CD4-positive, alpha-beta T cell treated with Interleukin-6 at 100 ng/mL for 8 hours (primary cell): ENCODE results near the gene KNCN.

ENCODE experiments used
- DNase-seq: peaks from one replicate; pipeline ENCODE4 v3.0.0-alpha.2; 2020; ENCODE audit warnings: mixed read lengths, low spot score

KNCN gene

DNA sequence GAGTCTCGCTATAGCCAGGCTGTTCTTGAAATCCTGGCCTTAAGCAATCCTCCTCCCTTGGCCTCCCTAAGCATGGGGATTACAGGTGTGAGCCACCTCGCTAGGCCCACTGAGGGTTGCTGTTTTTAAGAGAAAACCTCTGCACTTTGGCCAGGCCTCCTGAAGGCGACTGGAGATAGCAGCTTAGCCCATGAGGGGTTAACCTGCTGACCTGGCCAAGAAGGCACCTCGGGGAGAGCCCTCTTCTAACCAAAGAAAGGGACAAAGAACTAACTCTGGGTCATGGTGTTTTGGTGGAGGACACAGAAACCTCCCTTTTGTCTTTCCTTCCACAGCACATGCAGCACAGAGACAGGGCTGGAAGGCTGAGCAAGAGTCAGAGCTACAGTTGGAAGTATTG lies 17.7 kb upstream of the KNCN start:
- no peak for DNase-seq

DNA sequence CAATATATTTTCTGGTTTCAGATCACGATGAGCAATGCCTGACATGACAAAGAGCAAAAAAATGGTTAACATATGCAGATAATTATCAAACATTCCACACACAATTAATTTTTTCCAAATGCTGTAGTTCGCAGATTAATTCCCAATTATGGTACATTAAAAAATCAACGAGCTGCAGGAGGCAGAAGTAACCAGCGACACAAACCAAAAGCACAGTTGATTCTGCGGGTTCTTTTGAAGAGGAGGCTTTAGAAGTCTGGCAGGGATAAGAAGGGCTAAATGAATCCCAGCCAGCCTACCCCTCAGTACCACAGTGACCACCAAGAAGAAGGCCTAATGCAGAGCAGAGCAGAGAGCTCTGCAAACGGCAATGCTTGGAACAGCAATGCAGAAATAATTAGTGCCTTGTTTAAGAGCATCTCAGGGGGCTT lies 17.0 kb upstream of the KNCN start:
- no peak for DNase-seq

DNA sequence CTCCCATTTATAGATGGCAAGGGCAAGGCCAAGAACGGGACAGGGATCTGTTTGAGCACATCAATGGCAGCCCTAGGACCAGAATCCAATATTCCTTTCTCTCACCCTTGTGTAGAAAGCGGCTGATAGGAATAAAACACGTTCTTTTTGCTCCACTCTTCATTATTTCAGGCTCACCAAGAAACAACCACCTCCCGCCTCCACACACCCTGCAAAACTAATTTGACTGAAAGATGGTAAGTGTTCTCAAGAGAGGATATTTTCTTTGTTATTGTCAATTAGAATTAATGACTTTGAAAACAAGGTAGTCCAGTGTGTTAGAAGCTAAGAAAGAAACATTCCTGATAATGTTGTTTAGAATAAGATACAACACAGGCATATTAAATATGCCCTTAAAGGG lies 11.9 kb upstream of the KNCN start:
- no peak for DNase-seq

DNA sequence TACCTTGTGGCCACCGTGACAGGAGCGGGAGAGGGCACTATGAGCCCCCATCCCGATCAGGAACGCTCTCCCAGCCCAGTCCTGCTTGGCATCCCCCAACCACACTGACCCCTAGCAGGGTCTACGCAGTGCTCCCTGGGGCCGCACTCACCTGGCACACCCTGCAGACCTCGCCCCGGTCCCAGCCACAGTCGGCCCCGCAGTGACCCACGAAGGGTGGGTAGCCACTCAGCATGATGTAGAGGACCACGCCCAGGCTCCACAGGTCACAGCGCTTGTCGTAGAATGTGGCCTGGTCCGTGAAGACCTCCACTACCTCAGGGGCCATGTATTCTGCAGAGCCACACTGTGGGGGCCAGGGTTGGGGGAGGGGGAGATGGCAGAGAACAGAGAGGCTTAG lies 11.1 kb upstream of the KNCN start:
- DNase-seq: no peak

GRCh38 chr1:46558966-46559365 lies 7.5 kb upstream of the KNCN start:
- no peak for DNase-seq

DNA sequence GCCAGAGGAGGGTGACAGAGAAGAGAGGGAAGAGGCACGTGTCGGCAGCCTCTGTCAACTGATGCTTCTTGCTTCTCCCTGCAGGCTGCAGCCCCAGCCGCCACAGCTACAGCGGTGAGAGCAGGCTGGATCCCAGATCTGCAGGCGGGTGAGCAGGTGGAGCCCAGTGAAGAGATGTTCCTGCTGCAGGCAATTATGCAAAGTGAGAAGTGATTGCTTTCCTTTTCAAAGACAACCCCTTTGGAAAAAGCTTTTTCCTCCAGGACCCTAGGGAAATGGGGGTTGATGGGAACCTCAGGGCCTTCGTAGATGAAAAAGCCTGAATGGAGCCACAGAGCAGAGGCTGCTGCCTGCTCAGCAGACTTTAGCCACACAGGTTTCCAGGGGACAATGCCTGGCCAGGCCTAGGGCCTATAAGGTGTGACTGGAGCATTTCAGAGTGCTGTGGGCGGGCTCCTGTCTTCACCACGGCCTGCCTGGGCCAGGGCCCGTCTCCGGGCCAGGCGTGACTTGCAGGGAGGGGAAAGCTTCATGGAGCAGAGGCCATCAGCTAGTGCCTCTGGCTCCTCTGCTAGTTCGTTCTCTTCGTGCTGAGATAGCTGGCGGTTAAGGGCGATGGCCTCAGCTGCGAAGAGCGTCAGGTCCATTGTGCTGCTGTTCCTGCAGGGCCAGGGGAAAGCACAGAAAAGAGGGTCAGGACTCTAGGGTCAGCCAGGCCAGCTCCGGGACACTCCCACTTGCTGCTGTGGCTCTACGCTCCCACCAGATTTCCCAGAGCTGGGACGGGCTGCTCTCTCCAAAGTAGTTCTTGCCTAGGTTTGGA lies 6.9 kb upstream of the KNCN start:
- DNase-seq: no peak

- no peak for DNase-seq
These were observed 6.0 kb upstream of the KNCN start for GRCh38 chr1:46557403-46557802.

- DNase-seq: no peak
These were observed 5.4 kb upstream of the KNCN start for GRCh38 chr1:46556822-46557221.

GRCh38 chr1:46555826-46556619 lies 4.6 kb upstream of the KNCN start:
- no peak for DNase-seq

DNA sequence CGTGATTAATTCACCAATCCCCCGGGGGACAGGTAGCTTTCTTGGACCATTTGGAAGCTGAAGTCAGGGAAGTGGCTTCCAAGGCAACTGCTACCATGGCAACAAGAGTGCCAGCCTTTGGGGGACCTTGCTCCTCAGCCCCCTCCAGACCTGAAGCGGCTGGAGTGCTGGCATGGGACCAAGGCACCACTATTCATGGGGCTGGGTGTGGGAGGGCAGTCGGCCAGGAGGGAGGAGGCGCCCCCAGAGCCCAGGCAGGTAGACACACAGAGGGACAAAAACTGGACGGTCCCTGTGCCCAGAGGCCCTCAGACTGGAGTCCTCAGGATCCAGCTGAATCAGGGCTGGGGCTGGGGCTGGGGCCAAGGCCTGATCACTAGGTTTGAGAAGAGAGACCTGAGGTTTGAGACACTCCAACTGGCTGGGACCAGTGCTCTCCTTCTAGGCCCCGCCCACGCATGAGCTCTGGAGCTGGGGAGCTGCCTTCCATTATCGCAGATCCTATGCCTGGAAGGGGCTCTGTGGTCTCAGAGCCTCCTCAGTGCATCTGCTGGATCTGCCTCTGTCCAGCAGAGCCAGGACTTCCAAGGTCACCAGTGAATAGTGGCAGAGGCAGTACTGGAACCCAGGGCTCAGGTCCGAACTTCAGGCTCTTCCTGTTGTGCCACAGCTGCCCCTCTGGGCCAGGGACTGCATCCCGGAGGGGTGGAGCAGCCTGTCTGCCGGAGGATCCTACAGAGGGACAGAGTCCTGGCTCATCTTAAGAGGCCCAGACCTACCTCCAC lies 3.3 kb upstream of the KNCN start:
- no peak for DNase-seq

- no peak for DNase-seq
These were observed 2.8 kb upstream of the KNCN start for GRCh38 chr1:46554236-46554596.

GRCh38 chr1:46553506-46553905 lies 2.1 kb upstream of the KNCN start:
- no peak for DNase-seq

GRCh38 chr1:46552357-46553237 lies 1.1 kb upstream of the KNCN start:
- no peak for DNase-seq

DNA sequence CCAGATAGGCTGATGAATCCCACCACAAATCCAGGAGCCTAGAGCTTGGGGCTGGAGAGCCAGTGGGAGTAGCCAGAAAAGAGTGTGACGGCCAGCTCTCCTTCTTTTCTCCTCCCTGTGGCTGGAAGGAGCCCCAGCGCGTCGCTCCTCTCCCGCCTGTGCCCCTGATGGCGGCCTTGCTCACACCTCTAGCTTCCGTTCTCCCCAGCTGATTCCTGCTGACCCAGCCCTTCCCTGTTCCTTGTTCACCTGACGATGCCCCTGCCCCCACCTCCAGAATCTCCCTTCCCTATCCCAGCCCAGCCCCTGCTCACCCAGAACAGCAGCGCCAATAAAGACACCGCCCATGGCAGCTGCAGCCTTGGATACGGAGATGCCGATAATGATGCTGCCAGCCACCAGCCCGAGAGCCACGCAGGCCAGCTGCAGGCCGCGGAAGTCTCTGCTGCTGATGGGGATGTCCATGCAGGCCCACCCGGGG lies 656 bp downstream of the KNCN start:
- no peak for DNase-seq

DNA sequence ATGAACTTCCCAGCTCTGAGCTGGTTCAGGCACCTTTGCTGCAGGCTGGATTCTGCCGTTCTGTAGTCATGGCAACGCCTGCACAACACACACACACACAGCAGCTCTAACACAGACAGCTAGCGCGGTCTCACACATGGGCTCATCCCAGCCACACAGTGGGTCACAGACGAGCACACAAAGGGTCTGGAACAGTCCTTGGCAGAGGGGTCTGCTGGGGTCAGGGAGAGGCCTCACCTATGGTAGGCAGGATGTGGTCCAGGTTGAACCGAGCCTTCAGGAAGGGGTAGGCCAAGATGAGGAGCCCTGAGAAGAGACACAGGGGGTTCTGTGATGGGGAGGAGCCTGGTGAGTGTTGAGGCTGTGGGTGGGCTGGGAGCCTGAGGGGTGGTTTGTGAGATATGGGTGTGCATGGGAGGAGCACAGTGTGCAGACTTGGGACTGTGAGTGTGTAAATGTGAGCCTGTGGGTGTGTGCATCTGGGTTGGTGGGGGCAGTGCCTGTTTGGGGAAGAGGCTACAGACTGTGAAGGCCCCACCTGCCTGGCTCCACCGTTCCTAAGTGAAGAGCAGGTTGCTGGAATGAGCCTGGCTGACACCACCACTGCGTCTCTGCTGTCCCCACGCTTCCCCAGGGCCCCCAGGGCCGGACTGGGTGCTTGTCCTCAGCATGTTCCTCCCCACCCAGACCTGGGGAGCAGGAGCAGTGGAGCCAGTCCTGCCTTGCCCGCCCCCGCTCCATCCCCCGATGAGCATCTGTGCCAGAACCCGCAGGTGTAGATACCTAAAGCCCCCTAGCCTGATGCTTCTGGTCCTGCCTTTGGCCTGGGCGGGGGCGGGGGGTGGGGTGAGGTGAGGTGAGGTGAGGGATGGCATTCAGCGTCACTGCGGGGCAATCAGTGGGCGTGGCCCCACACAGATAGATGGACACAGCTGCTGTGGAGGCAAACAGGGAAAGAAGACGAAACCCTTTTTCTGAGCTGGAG lies 1.5 kb downstream of the KNCN start:
- DNase-seq: no peak

GRCh38 chr1:46547481-46548383 lies 3.7 kb downstream of the KNCN start:
- peak; percentile 35 for DNase-seq

- no peak for DNase-seq
These were observed 5.2 kb downstream of the KNCN start for GRCh38 chr1:46546210-46546609.

- no peak for DNase-seq
These were observed 5.7 kb downstream of the KNCN start for GRCh38 chr1:46545784-46546183.

DNA sequence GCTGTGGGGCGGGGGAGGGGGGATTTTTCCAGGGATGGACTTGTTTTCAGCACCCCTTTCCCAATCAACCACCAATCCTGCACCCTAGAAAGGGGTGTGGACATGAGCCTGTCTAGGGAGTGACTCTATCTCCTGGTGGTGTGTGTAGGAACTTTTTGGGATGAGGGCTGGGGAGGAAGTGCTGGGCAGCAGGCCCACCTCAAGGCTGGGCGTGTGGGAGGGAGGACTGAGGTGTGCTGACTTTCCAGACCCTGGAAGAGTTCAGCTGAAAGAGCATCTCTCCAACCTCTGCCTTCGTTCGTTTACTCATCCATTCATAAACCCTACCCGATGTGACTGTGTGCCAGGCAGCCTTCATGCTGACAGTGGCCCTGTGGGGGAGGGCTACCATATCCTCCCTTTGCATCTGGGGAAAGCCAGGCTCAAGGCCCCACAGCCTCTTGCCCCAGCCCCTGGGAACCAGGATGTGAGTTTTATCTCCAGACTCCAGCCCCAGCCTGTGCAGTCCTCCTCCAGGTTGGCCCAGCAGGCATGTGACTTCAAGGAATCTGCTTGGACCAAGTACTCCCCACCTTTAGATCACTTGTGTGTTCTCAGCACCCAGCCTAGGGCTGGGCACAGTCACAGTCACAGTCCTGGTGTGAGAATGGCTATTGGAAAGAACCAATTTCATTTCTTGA lies 6.7 kb downstream of the KNCN start:
- no peak for DNase-seq
